Esophagus muscularis mucosa (tissue), 4 donors: ENCODE measurements around the gene KIRREL3. TPM values are rescaled to one million over a fixed set of nuclear protein-coding genes. Genes with fewer than 3 reads are reported as not detected.

Experiments used
- DNase-seq: peaks from one replicate; pipeline ENCODE4 v3.0.0-alpha.2; 2017; ENCODE audit errors: extremely low spot score
- H3K27ac ChIP-seq, 4 donors: fragments of 200-600 bp; sonication (generic); replicated peaks in 1 of 4; 1 replicate in 3 of 4; 2 replicates in 1 of 4; pipeline ENCODE4 v1.5.1; 2016 to 2019; ENCODE audit warnings: mild to moderate bottlenecking in 1 of 4
- H3K27me3 ChIP-seq, 4 donors: fragments of 200-600 bp; sonication (generic); one replicate each; pipeline versions ENCODE4 v1.5.1 to v1.6.0; 2016 to 2019
- H3K36me3 ChIP-seq, 4 donors: fragments of 200-600 bp; sonication (generic); one replicate each; pipeline ENCODE4 v1.5.1; 2016 to 2019
- H3K4me1 ChIP-seq, 4 donors: fragments of 200-600 bp; sonication (generic); one replicate each; pipeline ENCODE4 v1.5.1; 2016 to 2019
- H3K4me3 ChIP-seq, 4 donors: fragments of 200-600 bp; sonication (generic); 1 replicate in 2 of 4; 2 replicates in 2 of 4; pipeline ENCODE4 v1.5.1; 2016 to 2019; ENCODE audit warnings: mild to moderate bottlenecking in 4 of 4, moderate library complexity in 1 of 4
- H3K9me3 ChIP-seq, 4 donors: fragments of 200-600 bp; sonication (generic); 1 replicate in 3 of 4; 2 replicates in 1 of 4; pipeline ENCODE4 v1.5.1; 2016 to 2019
- EP300 ChIP-seq: sonication (generic); formaldehyde crosslinking; IDR thresholded peaks from one replicate; pipeline ENCODE4 v1.6.1; 2017; ENCODE audit warnings: antibody characterized with exemption
- POLR2A ChIP-seq: fragments of 450-650 bp; IDR thresholded peaks from one replicate; pipeline ENCODE4 v1.6.1; 2017; ENCODE audit warnings: antibody characterized with exemption, moderate library complexity, mild to moderate bottlenecking, low read depth
- POLR2AphosphoS5 ChIP-seq, 2 donors: sonication (generic); formaldehyde crosslinking; IDR thresholded peaks; one replicate each; pipeline ENCODE4 v1.6.1; 2017; ENCODE audit warnings: antibody characterized with exemption in 2 of 2
- WGBS: methylation state at CpG from one replicate; pipeline ENCODE4 v1.1.5; 2018; 5-methylcytosine and 5-hydroxymethylcytosine counted together
- intact Hi-C: fragments of 100-400 bp; cut with DNase I; formaldehyde crosslinking; loops from one replicate; pipeline ENCODE4 v1.15.1; 2023
- total RNA-seq, 4 donors: library from RNA; depleted of rRNA; stranded (reverse); fragments of >200 nt; gene quantifications; one replicate each; pipeline versions ENCODE4 v1.1.0 to v1.2.1, GENCODE V29; 2016
- TF ChIP-seq, protein P1 (sequence below), 3 experiments: fragments of 200-600 bp in 2 of 3; fragments of 450-650 bp in 1 of 3; sonication (generic) in 2 of 3; IDR thresholded peaks; one replicate each; pipeline ENCODE4 v1.5.1; 2017 to 2019; ENCODE audit warnings: antibody characterized with exemption in 3 of 3, mild to moderate bottlenecking in 2 of 3, moderate library complexity in 1 of 3

Gene KIRREL3
- total RNA-seq, 4 donors from 2014 or later: 1.7 to 6.5 (median 3.1) TPM

DNA sequence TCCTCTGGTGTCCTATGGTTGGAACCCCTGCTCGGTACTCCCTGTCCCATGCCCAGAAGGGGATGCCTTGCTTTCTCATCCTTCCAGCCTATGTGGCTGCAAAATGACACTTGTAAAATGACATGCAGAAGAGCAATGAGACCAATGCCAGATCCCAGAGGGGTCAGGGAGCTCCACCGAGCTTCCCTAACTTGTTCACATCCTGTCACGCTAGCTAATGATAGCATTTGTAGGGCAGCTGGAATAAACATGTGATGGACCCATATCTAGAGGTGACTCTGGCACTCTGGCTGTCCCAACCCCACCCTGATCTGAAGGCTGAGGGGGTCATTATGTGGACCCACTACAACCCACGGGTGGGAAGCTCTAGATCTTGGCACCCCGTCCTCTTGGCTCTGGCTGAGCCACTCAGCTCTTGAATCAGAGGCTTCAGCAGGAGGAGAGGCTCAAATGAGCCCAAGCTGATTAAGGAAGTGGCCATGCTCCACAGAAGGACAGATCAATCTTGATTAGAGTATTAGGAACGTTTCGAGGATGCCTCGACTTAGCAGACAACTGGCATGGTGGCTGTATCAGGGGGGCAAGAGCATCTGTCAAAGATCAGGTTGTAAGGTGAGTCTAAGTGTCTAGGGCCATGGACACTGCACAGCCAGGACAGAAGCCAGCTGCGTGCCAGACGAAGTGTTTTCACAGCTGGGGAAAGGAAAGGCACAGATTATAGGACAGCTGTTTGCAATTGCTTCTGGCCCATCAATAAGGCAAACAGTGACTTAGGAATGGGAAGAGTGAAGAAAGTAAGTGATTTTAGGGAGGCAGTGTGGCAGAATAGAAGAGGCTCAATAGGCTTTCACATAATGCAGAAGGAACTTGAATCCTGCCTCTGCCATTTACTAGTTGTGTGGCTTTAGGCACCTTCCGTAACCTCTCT lies 182.8 kb downstream of the KIRREL3 start:
- peaks cover 0 to 12% (median 0%) of the 10 kb centered on the region in 4 donors for H3K27me3 ChIP-seq
- no peaks in the 10 kb centered on the region for H3K4me1 ChIP-seq
- WGBS: 59% methylated on average over 11 of the region's 11 CpGs
- no peak for DNase-seq
- no peak for TF ChIP-seq POLR2A
- TF ChIP-seq, protein P1, sequence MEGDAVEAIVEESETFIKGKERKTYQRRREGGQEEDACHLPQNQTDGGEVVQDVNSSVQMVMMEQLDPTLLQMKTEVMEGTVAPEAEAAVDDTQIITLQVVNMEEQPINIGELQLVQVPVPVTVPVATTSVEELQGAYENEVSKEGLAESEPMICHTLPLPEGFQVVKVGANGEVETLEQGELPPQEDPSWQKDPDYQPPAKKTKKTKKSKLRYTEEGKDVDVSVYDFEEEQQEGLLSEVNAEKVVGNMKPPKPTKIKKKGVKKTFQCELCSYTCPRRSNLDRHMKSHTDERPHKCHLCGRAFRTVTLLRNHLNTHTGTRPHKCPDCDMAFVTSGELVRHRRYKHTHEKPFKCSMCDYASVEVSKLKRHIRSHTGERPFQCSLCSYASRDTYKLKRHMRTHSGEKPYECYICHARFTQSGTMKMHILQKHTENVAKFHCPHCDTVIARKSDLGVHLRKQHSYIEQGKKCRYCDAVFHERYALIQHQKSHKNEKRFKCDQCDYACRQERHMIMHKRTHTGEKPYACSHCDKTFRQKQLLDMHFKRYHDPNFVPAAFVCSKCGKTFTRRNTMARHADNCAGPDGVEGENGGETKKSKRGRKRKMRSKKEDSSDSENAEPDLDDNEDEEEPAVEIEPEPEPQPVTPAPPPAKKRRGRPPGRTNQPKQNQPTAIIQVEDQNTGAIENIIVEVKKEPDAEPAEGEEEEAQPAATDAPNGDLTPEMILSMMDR (IDR thresholded peaks at IDR 0.05): no peak
- no peak for TF ChIP-seq EP300
- TF ChIP-seq POLR2AphosphoS5 (IDR thresholded peaks at IDR 0.05): no peak
- H3K9me3 ChIP-seq: peaks cover 0 to 6% (median 0%) of the 10 kb centered on the region in 4 donors
- no peak overlapping the region for H3K4me3 ChIP-seq
- H3K36me3 ChIP-seq: no peaks in the 10 kb centered on the region
- intact Hi-C loops: no loop called here
- no peak overlapping the region for H3K27ac ChIP-seq

- H3K4me1 ChIP-seq: no peaks in the 10 kb centered on the region
- no peak for DNase-seq
- peaks cover 0 to 19% (median 0%) of the 10 kb centered on the region in 4 donors for H3K27me3 ChIP-seq
- H3K9me3 ChIP-seq: peaks cover 0 to 6% (median 0%) of the 10 kb centered on the region in 4 donors
- no peaks in the 10 kb centered on the region for H3K36me3 ChIP-seq
- WGBS: 60% methylated on average over 1 of the region's 1 CpG
- intact Hi-C loops: no loop called here
- TF ChIP-seq POLR2AphosphoS5 (IDR thresholded peaks at IDR 0.05): no peak
- TF ChIP-seq POLR2A: no peak
- TF ChIP-seq, protein P1 (IDR thresholded peaks at IDR 0.05): no peak
- TF ChIP-seq EP300: no peak
- H3K27ac ChIP-seq: no peak overlapping the region
- no peak overlapping the region for H3K4me3 ChIP-seq
These were observed 183.5 kb downstream of the KIRREL3 start for GRCh38 chr11:126817096-126817495.

GRCh38 chr11:126816645-126817044 lies 183.9 kb downstream of the KIRREL3 start:
- TF ChIP-seq EP300 (no peak), POLR2AphosphoS5 (IDR thresholded peaks at IDR 0.05) (no peak), POLR2A (no peak)
- TF ChIP-seq, protein P1 (IDR thresholded peaks at IDR 0.05): no peak
- Histone ChIP-seq H3K9me3 (peaks cover 0 to 5% (median 0%) of the 10 kb centered on the region in 4 donors), H3K36me3 (no peaks in the 10 kb centered on the region), H3K4me1 (no peaks in the 10 kb centered on the region), H3K4me3 (no peak overlapping the region), H3K27ac (no peak overlapping the region), H3K27me3 (peaks cover 0 to 23% (median 0%) of the 10 kb centered on the region in 4 donors)
- WGBS: 35% methylated on average over 6 of the region's 6 CpGs
- DNase-seq: no peak
- intact Hi-C loops: no loop called here

GRCh38 chr11:126815111-126815510 lies 185.5 kb downstream of the KIRREL3 start:
- intact Hi-C loops: no loop called here
- DNase-seq: no peak
- WGBS: 72% methylated on average over 4 of the region's 4 CpGs
- no peaks in the 10 kb centered on the region for H3K9me3 ChIP-seq
- H3K27ac ChIP-seq: no peak overlapping the region
- H3K4me3 ChIP-seq: no peak overlapping the region
- no peaks in the 10 kb centered on the region for H3K4me1 ChIP-seq
- H3K27me3 ChIP-seq: peaks cover 0 to 28% (median 0%) of the 10 kb centered on the region in 4 donors
- TF ChIP-seq, protein P1 (IDR thresholded peaks at IDR 0.05): no peak
- TF ChIP-seq EP300 (no peak), POLR2A (no peak), POLR2AphosphoS5 (IDR thresholded peaks at IDR 0.05) (no peak)
- no peaks in the 10 kb centered on the region for H3K36me3 ChIP-seq
